ENCODE data around the gene C7.

GRCh38 chr5:40973364-40974004, 64.2 kb downstream of the C7 start:
- TF ChIP-seq POLR2A (IDR thresholded peaks at IDR 0.05) (no peak), CTCF (IDR thresholded peaks at IDR 0.05) (no peak)

All from right lobe of liver (tissue), 4 donors.